Peyer's patch (tissue), 4 donors: ENCODE measurements around the gene TNFRSF8.

Experiments used
- POLR2A ChIP-seq, 2 donors: fragments of 450-650 bp; IDR thresholded peaks; one replicate each; pipeline ENCODE4 v1.5.1; 2017; ENCODE audit warnings: antibody characterized with exemption in 2 of 2, mild to moderate bottlenecking in 2 of 2, moderate library complexity in 2 of 2
- TF ChIP-seq, protein P1 (sequence below), 6 experiments: fragments of 450-650 bp in 4 of 6; fragments of 200-600 bp in 2 of 6; sonication (generic) in 1 of 6; IDR thresholded peaks; one replicate each; pipeline ENCODE4 v1.5.1; 2017 to 2019; ENCODE audit warnings: antibody characterized with exemption in 6 of 6, mild to moderate bottlenecking in 3 of 6, moderate library complexity in 1 of 6

DNA sequence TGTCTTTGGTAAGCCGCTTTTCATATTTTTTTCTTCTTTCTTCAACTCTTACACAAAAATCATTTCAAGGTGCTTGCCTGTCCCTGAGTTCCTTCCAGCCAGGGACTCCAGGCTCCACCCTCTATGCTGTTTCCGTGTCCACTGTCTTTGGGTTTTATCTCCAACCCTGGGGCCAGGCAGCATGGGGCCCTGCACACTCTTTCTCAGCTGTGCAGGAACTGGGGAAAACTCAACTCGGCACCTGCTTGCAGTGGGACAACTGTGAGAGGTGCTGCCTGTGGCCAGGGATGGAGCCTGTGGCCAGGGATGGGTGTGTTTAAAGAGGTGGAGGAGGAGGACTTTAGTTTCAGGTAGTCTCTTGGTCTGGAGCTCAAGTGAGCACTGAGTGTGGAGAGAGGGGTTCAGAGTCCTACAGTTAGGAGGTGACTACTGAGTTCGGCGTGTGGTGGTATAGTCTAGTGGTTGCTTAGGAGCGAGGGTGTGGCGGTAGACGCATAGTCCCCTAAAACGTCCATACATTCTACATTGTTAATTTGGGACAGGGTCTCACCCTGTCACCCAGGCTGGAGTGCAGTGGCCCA lies 13.4 kb downstream of the TNFRSF8 start:
- TF ChIP-seq, protein P1, sequence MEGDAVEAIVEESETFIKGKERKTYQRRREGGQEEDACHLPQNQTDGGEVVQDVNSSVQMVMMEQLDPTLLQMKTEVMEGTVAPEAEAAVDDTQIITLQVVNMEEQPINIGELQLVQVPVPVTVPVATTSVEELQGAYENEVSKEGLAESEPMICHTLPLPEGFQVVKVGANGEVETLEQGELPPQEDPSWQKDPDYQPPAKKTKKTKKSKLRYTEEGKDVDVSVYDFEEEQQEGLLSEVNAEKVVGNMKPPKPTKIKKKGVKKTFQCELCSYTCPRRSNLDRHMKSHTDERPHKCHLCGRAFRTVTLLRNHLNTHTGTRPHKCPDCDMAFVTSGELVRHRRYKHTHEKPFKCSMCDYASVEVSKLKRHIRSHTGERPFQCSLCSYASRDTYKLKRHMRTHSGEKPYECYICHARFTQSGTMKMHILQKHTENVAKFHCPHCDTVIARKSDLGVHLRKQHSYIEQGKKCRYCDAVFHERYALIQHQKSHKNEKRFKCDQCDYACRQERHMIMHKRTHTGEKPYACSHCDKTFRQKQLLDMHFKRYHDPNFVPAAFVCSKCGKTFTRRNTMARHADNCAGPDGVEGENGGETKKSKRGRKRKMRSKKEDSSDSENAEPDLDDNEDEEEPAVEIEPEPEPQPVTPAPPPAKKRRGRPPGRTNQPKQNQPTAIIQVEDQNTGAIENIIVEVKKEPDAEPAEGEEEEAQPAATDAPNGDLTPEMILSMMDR (IDR thresholded peaks at IDR 0.05): no peak
- TF ChIP-seq POLR2A (IDR thresholded peaks at IDR 0.05): no peak
